ENCODE results near the gene FLNB. TPM values are rescaled to one million over a fixed set of nuclear protein-coding genes. Genes with fewer than 3 reads are reported as not detected.

Gene FLNB
- total and polyA plus RNA-seq, 2 of the 13 experiments (the other 11 are each of a cell fraction or from before 2014, with no cell fraction given): 106 to 130 TPM

DNA sequence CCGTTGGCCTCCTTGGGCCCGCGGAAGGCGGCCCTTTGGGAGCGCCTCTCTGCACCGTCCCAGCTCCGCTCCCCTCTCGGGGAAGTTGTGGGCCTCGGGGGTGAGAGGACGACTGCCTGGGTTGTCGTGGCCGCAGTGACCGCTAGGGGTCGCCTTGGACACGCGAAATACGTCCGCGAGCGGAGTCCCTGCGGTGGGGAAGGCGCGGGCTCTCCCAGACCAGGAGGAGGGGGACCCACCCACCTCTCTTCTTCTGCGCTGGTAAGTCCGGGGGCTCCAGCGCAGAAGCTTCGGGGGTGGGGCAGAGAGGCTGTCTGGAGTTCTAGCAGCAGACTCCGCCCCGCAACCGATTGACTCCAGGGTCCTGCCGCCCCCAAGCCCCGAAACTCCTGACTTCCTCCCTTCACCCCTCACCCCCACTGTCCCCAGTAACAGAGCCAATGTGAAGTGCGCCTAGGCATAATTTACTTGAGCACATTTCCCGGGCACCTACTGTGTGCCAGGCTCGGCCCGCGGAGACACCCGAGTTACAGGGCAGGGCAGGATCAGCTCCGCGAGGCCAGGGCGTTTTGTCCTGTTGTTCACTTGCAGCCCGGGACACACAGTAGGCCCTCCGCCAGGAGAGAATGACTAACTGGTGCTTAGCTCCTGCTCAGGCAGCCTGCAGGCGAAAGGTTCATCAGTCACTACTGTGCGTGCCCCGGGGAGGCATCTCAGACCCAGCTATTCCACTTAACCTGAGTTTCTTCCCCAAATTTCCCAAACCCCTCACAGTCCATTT is 169.7 kb downstream of the FLNB start (continued):
- no peak for TF ChIP-seq ZNF639 (CRISPR knock-in tag; conservative IDR thresholded peaks at IDR 0.05)
- TF ChIP-seq, protein P1, sequence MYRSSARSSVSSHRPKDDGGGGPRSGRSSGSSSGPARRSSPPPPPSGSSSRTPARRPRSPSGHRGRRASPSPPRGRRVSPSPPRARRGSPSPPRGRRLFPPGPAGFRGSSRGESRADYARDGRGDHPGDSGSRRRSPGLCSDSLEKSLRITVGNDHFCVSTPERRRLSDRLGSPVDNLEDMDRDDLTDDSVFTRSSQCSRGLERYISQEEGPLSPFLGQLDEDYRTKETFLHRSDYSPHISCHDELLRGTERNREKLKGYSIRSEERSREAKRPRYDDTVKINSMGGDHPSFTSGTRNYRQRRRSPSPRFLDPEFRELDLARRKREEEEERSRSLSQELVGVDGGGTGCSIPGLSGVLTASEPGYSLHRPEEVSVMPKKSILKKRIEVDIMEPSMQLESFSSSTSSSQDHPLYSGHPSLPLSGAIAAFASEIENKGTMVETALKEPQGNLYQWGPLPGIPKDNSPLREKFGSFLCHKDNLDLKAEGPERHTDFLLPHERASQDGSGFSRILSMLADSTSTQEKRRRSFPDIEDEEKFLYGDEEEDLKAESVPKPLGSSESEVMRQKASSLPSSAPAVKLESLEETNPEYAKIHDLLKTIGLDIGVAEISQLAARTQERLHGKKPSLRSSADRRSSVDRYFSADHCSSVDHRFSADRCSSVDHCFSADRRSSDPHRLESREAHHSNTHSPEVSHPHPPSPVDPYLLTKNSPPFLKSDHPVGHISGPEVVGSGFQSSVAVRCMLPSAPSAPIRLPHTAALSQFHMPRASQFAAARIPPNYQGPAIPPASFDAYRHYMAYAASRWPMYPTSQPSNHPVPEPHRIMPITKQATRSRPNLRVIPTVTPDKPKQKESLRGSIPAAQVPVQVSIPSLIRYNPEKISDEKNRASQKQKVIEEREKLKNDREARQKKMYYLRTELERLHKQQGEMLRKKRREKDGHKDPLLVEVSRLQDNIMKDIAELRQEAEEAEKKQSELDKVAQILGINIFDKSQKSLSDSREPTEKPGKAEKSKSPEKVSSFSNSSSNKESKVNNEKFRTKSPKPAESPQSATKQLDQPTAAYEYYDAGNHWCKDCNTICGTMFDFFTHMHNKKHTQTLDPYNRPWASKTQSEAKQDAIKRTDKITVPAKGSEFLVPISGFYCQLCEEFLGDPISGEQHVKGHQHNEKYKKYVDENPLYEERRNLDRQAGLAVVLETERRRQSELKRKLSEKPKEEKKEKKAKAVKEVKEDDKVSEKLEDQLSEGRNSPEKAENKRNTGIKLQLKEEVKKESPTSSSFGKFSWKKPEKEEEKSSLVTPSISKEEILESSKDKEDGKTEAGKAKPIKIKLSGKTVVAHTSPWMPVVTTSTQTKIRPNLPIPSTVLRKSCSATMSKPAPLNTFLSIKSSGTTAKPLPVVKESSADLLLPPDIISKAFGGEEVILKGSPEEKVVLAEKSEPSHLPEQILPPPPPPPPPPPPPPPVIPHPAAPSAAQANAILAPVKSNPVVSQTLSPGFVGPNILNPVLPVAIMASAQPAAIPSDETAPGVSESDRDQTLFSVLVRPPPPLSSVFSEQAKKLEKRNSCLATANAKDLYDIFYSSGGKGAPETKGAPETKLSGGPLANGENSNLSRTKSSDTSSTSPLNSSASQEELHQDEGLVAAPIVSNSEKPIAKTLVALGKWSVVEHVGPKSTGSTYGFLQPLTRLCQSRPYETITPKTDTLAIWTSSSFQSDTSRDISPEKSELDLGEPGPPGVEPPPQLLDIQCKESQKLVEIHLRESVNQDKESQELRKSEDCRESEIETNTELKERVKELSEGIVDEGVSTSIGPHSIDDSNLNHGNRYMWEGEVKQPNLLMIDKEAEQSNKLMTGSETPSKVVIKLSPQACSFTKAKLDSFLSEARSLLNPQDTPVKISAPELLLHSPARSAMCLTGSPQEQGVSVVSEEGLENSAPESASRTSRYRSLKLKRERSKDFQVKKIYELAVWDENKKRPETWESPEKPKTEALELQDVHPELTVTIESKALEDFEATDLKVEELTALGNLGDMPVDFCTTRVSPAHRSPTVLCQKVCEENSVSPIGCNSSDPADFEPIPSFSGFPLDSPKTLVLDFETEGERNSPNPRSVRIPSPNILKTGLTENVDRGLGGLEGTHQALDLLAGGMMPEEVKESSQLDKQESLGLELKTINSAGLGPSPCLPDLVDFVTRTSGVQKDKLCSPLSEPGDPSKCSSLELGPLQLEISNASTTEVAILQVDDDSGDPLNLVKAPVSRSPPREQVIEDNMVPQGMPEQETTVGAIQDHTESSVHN (CRISPR knock-in tag; IDR thresholded peaks at IDR 0.05): no peak
- no peak for TF ChIP-seq NKX3-1 (CRISPR knock-in tag; IDR thresholded peaks at IDR 0.05)
- no peak for TF ChIP-seq SAFB2 (CRISPR knock-in tag; IDR thresholded peaks at IDR 0.05; ENCODE audit: borderline replicate concordance, low read depth)
- TF ChIP-seq CTCF (CRISPR knock-in tag; IDR thresholded peaks at IDR 0.05): peak; percentile 97
- no peak for TF ChIP-seq KAT2B (IDR thresholded peaks at IDR 0.05; ENCODE audit: borderline replicate concordance, low read depth, low read length)
- no peak for TF ChIP-seq ZBTB14 (CRISPR knock-in tag; IDR thresholded peaks at IDR 0.05)
- TF ChIP-seq ZIK1 (CRISPR knock-in tag; IDR thresholded peaks at IDR 0.05; ENCODE audit: borderline replicate concordance, low read depth): 0 out of 2 replicates have a peak, but pooled peaks have one; percentile 48
- TF ChIP-seq STAT5B (CRISPR knock-in tag; IDR thresholded peaks at IDR 0.05): no peak
- 0 out of 2 replicates have a peak, but pooled peaks have one; percentile 46 for TF ChIP-seq ZNF772 (CRISPR knock-in tag; IDR thresholded peaks at IDR 0.05)
- TF ChIP-seq ARNT (IDR thresholded peaks at IDR 0.05): no peak
- TF ChIP-seq SNAPC2 (CRISPR knock-in tag; IDR thresholded peaks at IDR 0.05): no peak
- TF ChIP-seq ZNF256 (CRISPR knock-in tag; conservative IDR thresholded peaks at IDR 0.05): no peak
- no peak for TF ChIP-seq ZNF576 (CRISPR knock-in tag; IDR thresholded peaks at IDR 0.05)
- TF ChIP-seq CC2D1A (CRISPR knock-in tag; IDR thresholded peaks at IDR 0.05): no peak
